K562 (cell line): ENCODE results near the gene CENPC. TPM values are rescaled to one million over a fixed set of nuclear protein-coding genes. Genes with fewer than 3 reads are reported as not detected.
A peak's percentile ranks its signal among the peaks of the same experiment; 100 is the strongest.

Experiments
- ATAC-seq: fragments of 200-7000 bp; cut with Tn5 transposase; 3 replicates; pipeline ENCODE4 v1.9.1; 2020; ENCODE audit warnings: moderate library complexity
- BruUV-seq: library from RNA; stranded (reverse); fragments of 400-500 nt; replicated peaks from 2 replicates; lab custom pipeline; 2021; lab: Mats Ljungman, UMichigan
- CTCF ChIA-PET: fragments of 300-600 bp; formaldehyde crosslinking; extraction: SDS; loops from one replicate; lab custom pipeline; 2021; ENCODE audit warnings: low intra/inter-chr PET ratio; lab: Yijun Ruan, JAX
- POLR2A ChIA-PET: fragments of 300-600, 350-650 bp; sonication (Branson Sonifier 250); formaldehyde crosslinking; extraction: SDS; loops from one replicate; lab custom pipeline; 2021; ENCODE audit warnings: antibody characterized with exemption, inconsistent platforms; lab: Yijun Ruan, JAX
- DNase-seq, 4 experiments: peaks; one replicate each; pipeline versions ENCODE4 v3.0.0 to v3.0.0-alpha.2; 2011 to 2018; ENCODE audit warnings: low spot score in 3 of 4, mixed read lengths in 3 of 4; ENCODE audit errors: extremely low read depth in 1 of 4
- FAIRE-seq: peaks from 2 replicates; lab custom pipeline; 2011; peaks lifted over from hg19 to GRCh38; lab: Jason Lieb, UNC
- H2AFZ ChIP-seq: 2 replicates; pipeline ENCODE4 v1.6.0; 2011; ENCODE audit warnings: low read depth, low read length, control low read depth, inconsistent platforms
- H3K27ac ChIP-seq: fragments of 200-600 bp; 3 replicates; pipeline ENCODE4 v1.8.0; 2011; ENCODE audit warnings: low read depth, mild to moderate bottlenecking, control low read depth, inconsistent platforms, low read length, moderate library complexity, mixed read lengths; ENCODE audit errors: extremely low read depth
- H3K27me3 ChIP-seq, 2 experiments: fragments of 300-600 bp in 1 of 2; 2 replicates in 1 of 2; 3 replicates in 1 of 2; pipeline versions ENCODE4 v1.6.0 to v1.8.0; 2011; ENCODE audit warnings: inconsistent platforms in 2 of 2, low read length in 2 of 2, mild to moderate bottlenecking in 1 of 2, mixed read lengths in 1 of 2, moderate library complexity in 1 of 2; ENCODE audit not compliant: control insufficient read depth in 2 of 2, insufficient read depth in 2 of 2
- H3K36me3 ChIP-seq: fragments of 300-600 bp; 3 replicates; pipeline ENCODE4 v1.8.0; 2011; ENCODE audit warnings: mild to moderate bottlenecking, low read length, inconsistent platforms; ENCODE audit not compliant: control insufficient read depth, insufficient read depth
- H3K4me1 ChIP-seq, 2 experiments: fragments of 200-600 bp in 1 of 2; replicated peaks in 1 of 2; 2 replicates in 1 of 2; 3 replicates in 1 of 2; pipeline versions ENCODE4 v1.5.1 to v1.8.0; 2011; ENCODE audit warnings: inconsistent platforms in 2 of 2, low read length in 2 of 2, mild to moderate bottlenecking in 1 of 2, mixed read lengths in 1 of 2, moderate library complexity in 1 of 2; ENCODE audit not compliant: control insufficient read depth in 2 of 2, insufficient read depth in 2 of 2
- H3K4me2 ChIP-seq: 2 replicates; pipeline ENCODE4 v1.6.1; 2011; ENCODE audit warnings: low read length, control low read depth, inconsistent platforms, mixed read lengths; ENCODE audit not compliant: insufficient read depth
- H3K4me3 ChIP-seq: fragments of 200-600 bp; sonication (generic), shearing (Covaris generic); 2 replicates; pipeline ENCODE4 v1.5.1; 2016; ENCODE audit warnings: control low read depth, inconsistent platforms
- H3K79me2 ChIP-seq: fragments of 200-600 bp; 3 replicates; pipeline ENCODE4 v1.8.0; 2011; ENCODE audit warnings: low read length, inconsistent platforms; ENCODE audit not compliant: control insufficient read depth, insufficient read depth
- H3K9ac ChIP-seq, 2 experiments: 2 replicates each; pipeline versions ENCODE4 v1.6.0 to v1.6.1; 2011; ENCODE audit warnings: low read depth in 2 of 2, low read length in 2 of 2, control low read depth in 1 of 2, inconsistent platforms in 1 of 2, mild to moderate bottlenecking in 1 of 2, mixed read lengths in 1 of 2; ENCODE audit not compliant: insufficient read depth in 1 of 2
- H3K9me1 ChIP-seq: one replicate; pipeline ENCODE4 v1.6.0; 2011; ENCODE audit warnings: inconsistent platforms, mild to moderate bottlenecking, low read length, moderate library complexity; ENCODE audit not compliant: control insufficient read depth, insufficient read depth
- H3K9me3 ChIP-seq: replicated peaks from 2 replicates; pipeline ENCODE4 v1.5.1; 2011; ENCODE audit warnings: low read depth, low read length, inconsistent platforms; ENCODE audit not compliant: control insufficient read depth, insufficient read depth
- H4K20me1 ChIP-seq: replicated peaks from 2 replicates; pipeline ENCODE4 v1.6.1; 2011; ENCODE audit warnings: low read length, inconsistent platforms, mixed read lengths; ENCODE audit not compliant: control insufficient read depth, insufficient read depth
- CTCF ChIP-seq, 3 experiments: IDR thresholded peaks in 2 of 3; conservative IDR thresholded peaks in 1 of 3; 2 replicates each; pipeline ENCODE4 v1.5.1; 2011 to 2012; ENCODE audit warnings: low read length in 3 of 3, mild to moderate bottlenecking in 3 of 3, control low read depth in 2 of 3, improper control_type of control experiment in 1 of 3, inconsistent platforms in 1 of 3, low read depth in 1 of 3, mixed read lengths in 1 of 3, moderate library complexity in 1 of 3; ENCODE audit not compliant: insufficient read depth in 2 of 3
- MAFK ChIP-seq: IDR thresholded peaks from 2 replicates; pipeline ENCODE4 v1.6.1; 2011; ENCODE audit warnings: low read length, improper control_type of control experiment
- PHB2 ChIP-seq: fragments of 450-650 bp; IDR thresholded peaks from 2 replicates; pipeline ENCODE4 v1.6.1; 2017; ENCODE audit warnings: low read depth
- RAD21 ChIP-seq, 2 experiments: fragments of 250-450 bp in 1 of 2; fragments of 450-650 bp in 1 of 2; sonication (Bioruptor Pico) in 1 of 2; formaldehyde crosslinking in 1 of 2; IDR thresholded peaks in 1 of 2; conservative IDR thresholded peaks in 1 of 2; 2 replicates each; pipeline versions ENCODE4 v1.4.0 to v1.8.0; 2020 to 2022; ENCODE audit warnings: mild to moderate bottlenecking in 2 of 2, moderate library complexity in 1 of 2
- REST ChIP-seq, 2 experiments: fragments of 450-650 bp; formaldehyde crosslinking in 1 of 2; IDR thresholded peaks; 2 replicates each; pipeline versions ENCODE4 v1.4.0 to v1.6.1; 2014 to 2020; ENCODE audit warnings: mild to moderate bottlenecking in 2 of 2, borderline replicate concordance in 1 of 2, low read depth in 1 of 2
- SMAD1 ChIP-seq: fragments of 150-350 bp; IDR thresholded peaks from 2 replicates; pipeline ENCODE4 v1.6.1; 2014; ENCODE audit warnings: low read length, low read depth; ENCODE audit not compliant: partially characterized antibody
- SMARCE1 ChIP-seq: fragments of 450-650 bp; IDR thresholded peaks from 2 replicates; pipeline ENCODE4 v1.7.1; 2016; ENCODE audit warnings: mild to moderate bottlenecking
- WGBS: fragments of 100-300 bp; shearing (Covaris generic); methylation state at CpG from one replicate; pipeline ENCODE4 v1.1.6; 2016; ENCODE audit warnings: low coverage, mixed read lengths; ENCODE audit not compliant: insufficient coverage; ENCODE audit errors: missing lambda C conversion rate; 5-methylcytosine and 5-hydroxymethylcytosine counted together
- in situ Hi-C: fragments of 300-500 bp; cut with MboI; formaldehyde crosslinking; loops from 4 replicates; pipeline ENCODE4 v1.15.0; 2018; ENCODE audit warnings: inconsistent platforms, mixed read lengths
- intact Hi-C: fragments of 100-400 bp; cut with micrococcal nuclease; formaldehyde crosslinking; loops from 2 replicates; pipeline ENCODE4 v1.14.2; 2022
- polyA plus RNA-seq, 8 experiments: library from polyadenylated mRNA; depleted of rRNA in 4 of 8; stranded (reverse) in 5 of 8; unstranded in 3 of 8; fragments of >200 nt; fragmentation: Nextera tagmentation in 2 of 8; fragmentation: Illumina TruSeq in 1 of 8; extraction: Ambion mirVana in 2 of 8; extraction: Trizol in 1 of 8; gene quantifications; 2 replicates each; pipeline versions ENCODE4 v1.2.1 to v1.2.3, GENCODE V29; 2011 to 2014; ENCODE audit warnings: inconsistent platforms in 1 of 8, missing spikeins in 1 of 8
- total RNA-seq, 7 experiments: library from RNA; depleted of rRNA in 6 of 7; stranded (reverse); fragments of >200 nt in 6 of 7; fragmentation: Illumina TruSeq in 2 of 7; extraction: Trizol in 2 of 7; gene quantifications; 2 replicates each; pipeline versions ENCODE4 v1.2.1 to v1.2.3, GENCODE V29; 2011 to 2021; ENCODE audit warnings: low replicate concordance in 1 of 7

CENPC gene
- total and polyA plus RNA-seq, 9 of the 15 experiments (the other 6 are each of a cell fraction or from before 2014, with no cell fraction given), result 18.1 to 48.5 (median 30.8) TPM

GRCh38 chr4:67546971-67547370 lies 1.7 kb upstream of the CENPC start:
- CTCF ChIA-PET, result no interaction called here
- in situ Hi-C loops, result no loop called here

More at GRCh38 chr4:67546971-67547370, 1.7 kb upstream of the CENPC start:
- Histone ChIP-seq H3K79me2 (peaks cover 34% of the 10 kb centered on the region), H3K9me3 (peaks cover 11% of the 10 kb centered on the region; the same call in 1 of the 2 replicates), H4K20me1 (no peaks in the 10 kb centered on the region), H3K27me3 (no peaks in the 10 kb centered on the region), H3K4me1 (peaks cover 5 to 14% of the 10 kb centered on the region in 2 experiments; a peak in 4 of 5 replicates), H2AFZ (peak overlapping the region; percentile 94), H3K9ac (peak overlapping the region in 1 of 2 experiments; percentile 59; a peak in 1 of 4 replicates), H3K9me1 (no peaks in the 10 kb centered on the region), H3K4me2 (no peak overlapping the region), H3K4me3 (no peak overlapping the region), H3K27ac (peak overlapping the region; percentile 13; the same call in 1 of the 3 replicates), H3K36me3 (peaks cover 19% of the 10 kb centered on the region)
- peak in 1 of 4 experiments; percentile 48 for DNase-seq
- POLR2A ChIA-PET, result interaction anchor here (1.1 kb wide), 1 partner anchor 167 kb away, joined by 3 read pairs; no protein-coding TSS in a partner anchor
- peak in 2 of 3 experiments; percentile 21 to 39; a peak in 2 of 6 replicates for TF ChIP-seq CTCF (IDR thresholded peaks at IDR 0.05 in 2 of 3, conservative IDR thresholded peaks at IDR 0.05 in 1 of 3; ENCODE audit: insufficient read depth in 2 of 3, low read depth in 1 of 3, low read length in 3 of 3)
- TF ChIP-seq MAFK, result no peak
- TF ChIP-seq RAD21 (CRISPR knock-in tag; conservative IDR thresholded peaks at IDR 0.05 in 1 of 2, IDR thresholded peaks at IDR 0.05 in 1 of 2), result peak in 1 of 2 experiments; percentile 43; a peak in 1 of 4 replicates
- TF ChIP-seq SMARCE1, result no peak
- peak; percentile 11; the same call in 1 of the 2 replicates for TF ChIP-seq REST (IDR thresholded peaks at IDR 0.05; ENCODE audit: borderline replicate concordance)
- no peak for TF ChIP-seq REST (CRISPR knock-in tag; IDR thresholded peaks at IDR 0.05; ENCODE audit: low read depth)
- TF ChIP-seq SMAD1, result no peak
- no peak for TF ChIP-seq PHB2
- FAIRE-seq, result no peak
- WGBS, result 23% methylated on average over 4 of the region's 4 CpGs
- BruUV-seq, result no TSS peak
- intact Hi-C loops, result loop anchor here (5.0 to 10.0 kb wide), 3 partner anchors 80 to 808 kb away; partner anchors contain the start of gene YTHDC1
- no peak for ATAC-seq
